ENCODE results near the gene PEPD. TPM values are rescaled to one million over a fixed set of nuclear protein-coding genes. Genes with fewer than 3 reads are reported as not detected.

PEPD gene
- polyA plus RNA-seq, 1 donor from 2014 or later = 43.9 TPM

- H3K4me2 ChIP-seq (ENCODE audit: low read length) = no peak overlapping the region
- TF ChIP-seq MXI1 (conservative IDR thresholded peaks at IDR 0.05; ENCODE audit: poor library complexity, severe bottlenecking) = no peak
- no peak for TF ChIP-seq EP300 (conservative IDR thresholded peaks at IDR 0.05; ENCODE audit: poor library complexity, severe bottlenecking)
- no peak for TF ChIP-seq TAF1 (IDR thresholded peaks at IDR 0.05; ENCODE audit: low read depth)
- no peak overlapping the region for H3K4me3 ChIP-seq (ENCODE audit: low read length)
- no peak overlapping the region for H2AFZ ChIP-seq (ENCODE audit: low read depth, low read length)
- no peaks in the 10 kb centered on the region for H3K27me3 ChIP-seq (ENCODE audit: insufficient read depth, low read depth, low read length)
- H3F3A ChIP-seq (ENCODE audit: insufficient read depth, low read length, poor library complexity, severe bottlenecking) = no peaks in the 10 kb centered on the region
- no peak overlapping the region for H3K27ac ChIP-seq (ENCODE audit: low read length)
- H3K9me2 ChIP-seq (ENCODE audit: insufficient read depth, low read length) = no peaks in the 10 kb centered on the region
- no peaks in the 10 kb centered on the region for H3K36me3 ChIP-seq (ENCODE audit: insufficient read depth, low read length)
- no peaks in the 10 kb centered on the region for H3K79me2 ChIP-seq (replicated peaks; ENCODE audit: insufficient read depth, low read length)
- no peak overlapping the region for H3K9ac ChIP-seq (ENCODE audit: low read length)
- no peaks in the 10 kb centered on the region for H3K9me3 ChIP-seq (ENCODE audit: low read length)
- no peaks in the 10 kb centered on the region for H4K20me1 ChIP-seq (ENCODE audit: insufficient read depth)
Observed at GRCh38 chr19:33346665-33347064, 174.9 kb downstream of the PEPD start.

DNA sequence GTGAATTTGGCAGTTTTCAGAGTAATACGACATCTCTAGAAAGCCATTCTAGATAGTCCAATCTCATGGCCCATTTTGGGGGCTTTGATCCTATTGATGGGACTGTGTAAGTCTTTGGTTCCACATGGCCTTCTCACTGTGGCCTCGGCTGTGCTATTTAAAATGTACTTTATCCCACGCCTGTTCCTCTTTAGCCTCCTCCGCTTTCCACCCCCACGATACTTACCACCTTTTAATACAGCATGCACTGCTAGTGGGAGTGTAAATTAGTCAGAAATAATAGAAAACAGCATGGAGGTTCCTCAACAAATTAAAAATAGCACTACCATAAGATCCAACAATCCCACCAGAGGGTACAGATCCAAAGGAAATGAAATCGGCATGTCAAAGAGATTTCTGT is 176.4 kb downstream of the PEPD start:
- H3K9ac ChIP-seq (ENCODE audit: low read length) = no peak overlapping the region
- no peak overlapping the region for H3K4me3 ChIP-seq (ENCODE audit: low read length)
- H3K27me3 ChIP-seq (ENCODE audit: insufficient read depth, low read depth, low read length) = no peaks in the 10 kb centered on the region
- H3F3A ChIP-seq (ENCODE audit: insufficient read depth, low read length, poor library complexity, severe bottlenecking) = no peaks in the 10 kb centered on the region
- no peak overlapping the region for H2AFZ ChIP-seq (ENCODE audit: low read depth, low read length)
- H3K4me2 ChIP-seq (ENCODE audit: low read length) = no peak overlapping the region
- TF ChIP-seq TAF1 (IDR thresholded peaks at IDR 0.05; ENCODE audit: low read depth) (no peak), EP300 (conservative IDR thresholded peaks at IDR 0.05; ENCODE audit: poor library complexity, severe bottlenecking) (no peak), MXI1 (conservative IDR thresholded peaks at IDR 0.05; ENCODE audit: poor library complexity, severe bottlenecking) (no peak), POLR2AphosphoS5 (IDR thresholded peaks at IDR 0.05) (no peak), CTCF (IDR thresholded peaks at IDR 0.05; ENCODE audit: poor library complexity, severe bottlenecking) (no peak), REST (IDR thresholded peaks at IDR 0.05; ENCODE audit: borderline replicate concordance) (no peak), RAD21 (conservative IDR thresholded peaks at IDR 0.05) (no peak), EZH2 (IDR thresholded peaks at IDR 0.05; ENCODE audit: borderline replicate concordance, insufficient read depth, low read length, poor library complexity, severe bottlenecking) (no peak), SMC3 (conservative IDR thresholded peaks at IDR 0.05; ENCODE audit: poor library complexity) (no peak)
- H4K20me1 ChIP-seq (ENCODE audit: insufficient read depth) = no peaks in the 10 kb centered on the region
- H3K79me2 ChIP-seq (replicated peaks; ENCODE audit: insufficient read depth, low read length) = no peaks in the 10 kb centered on the region
- H3K27ac ChIP-seq (ENCODE audit: low read length) = no peak overlapping the region
- H3K9me2 ChIP-seq (ENCODE audit: insufficient read depth, low read length) = no peaks in the 10 kb centered on the region
- H3K9me3 ChIP-seq (ENCODE audit: low read length) = no peaks in the 10 kb centered on the region
- no peaks in the 10 kb centered on the region for H3K36me3 ChIP-seq (ENCODE audit: insufficient read depth, low read length)

- Histone ChIP-seq H3K36me3 (ENCODE audit: insufficient read depth, low read length) (no peaks in the 10 kb centered on the region), H3K27me3 (ENCODE audit: insufficient read depth, low read depth, low read length) (no peaks in the 10 kb centered on the region), H3K9ac (ENCODE audit: low read length) (no peak overlapping the region), H3K4me3 (ENCODE audit: low read length) (peak overlapping the region; percentile 41), H3F3A (ENCODE audit: insufficient read depth, low read length, poor library complexity, severe bottlenecking) (no peaks in the 10 kb centered on the region), H2AFZ (ENCODE audit: low read depth, low read length) (no peak overlapping the region), H3K27ac (ENCODE audit: low read length) (peak overlapping the region; percentile 14), H3K79me2 (replicated peaks; ENCODE audit: insufficient read depth, low read length) (no peaks in the 10 kb centered on the region), H4K20me1 (ENCODE audit: insufficient read depth) (no peaks in the 10 kb centered on the region), H3K9me2 (ENCODE audit: insufficient read depth, low read length) (no peaks in the 10 kb centered on the region), H3K4me2 (ENCODE audit: low read length) (peak overlapping the region; percentile 20), H3K9me3 (ENCODE audit: low read length) (no peaks in the 10 kb centered on the region)
- no peak for TF ChIP-seq EZH2 (IDR thresholded peaks at IDR 0.05; ENCODE audit: borderline replicate concordance, insufficient read depth, low read length, poor library complexity, severe bottlenecking)
- peak; percentile 4 for TF ChIP-seq REST (IDR thresholded peaks at IDR 0.05; ENCODE audit: borderline replicate concordance)
Observed at GRCh38 chr19:33344573-33344925, 177.0 kb downstream of the PEPD start.
